ENCODE measurements around the gene ANKS6. TPM values are rescaled to one million over a fixed set of nuclear protein-coding genes. Genes with fewer than 3 reads are reported as not detected.

The ANKS6 gene
- total RNA-seq, 1 donor from 2014 or later: 16.0 TPM

GRCh38 chr9:98726735-98727134 lies 69.6 kb downstream of the ANKS6 start:
- Histone ChIP-seq H3K4me1 (no peaks in the 10 kb centered on the region), H2AFZ (replicated peaks) (no peak overlapping the region), H3K36me3 (no peaks in the 10 kb centered on the region), H3K4me2 (no peak overlapping the region), H3K9me3 (ENCODE audit: low read depth) (no peaks in the 10 kb centered on the region), H4K20me1 (ENCODE audit: low read depth) (no peaks in the 10 kb centered on the region), H3K27ac (no peak overlapping the region), H3K9ac (no peak overlapping the region), H3K27me3 (peaks cover 27% of the 10 kb centered on the region), H3F3A (ENCODE audit: low read depth) (no peaks in the 10 kb centered on the region), H3K79me2 (ENCODE audit: low read depth) (no peaks in the 10 kb centered on the region), H3K4me3 (no peak overlapping the region)
- Mint-ChIP-seq H3K27me3 (ENCODE audit: insufficient read depth, low read depth) (no peaks in the 10 kb centered on the region), H3K9me3 (no peaks in the 10 kb centered on the region), H3K27ac (no peak overlapping the region), H3K36me3 (peaks cover 3% of the 10 kb centered on the region), H3K4me1 (peaks cover 18% of the 10 kb centered on the region), H3K4me3 (no peak overlapping the region)
- no peak for TF ChIP-seq EZH2phosphoT487 (IDR thresholded peaks at IDR 0.05)
- no peak for TF ChIP-seq CTCF (IDR thresholded peaks at IDR 0.05)
- no peak for TF ChIP-seq EZH2 (IDR thresholded peaks at IDR 0.05)
- DNase-seq (ENCODE audit: low spot score): no peak

GRCh38 chr9:98724810-98725530 lies 71.4 kb downstream of the ANKS6 start:
- H4K20me1 ChIP-seq (ENCODE audit: low read depth): no peaks in the 10 kb centered on the region
- no peaks in the 10 kb centered on the region for H3K4me1 ChIP-seq
- peaks cover 27% of the 10 kb centered on the region for H3K27me3 ChIP-seq
- Mint-ChIP-seq H3K4me3 (no peak overlapping the region), H3K27ac (no peak overlapping the region), H3K36me3 (no peaks in the 10 kb centered on the region), H3K9me3 (no peaks in the 10 kb centered on the region), H3K4me1 (peaks cover 15% of the 10 kb centered on the region), H3K27me3 (ENCODE audit: insufficient read depth, low read depth) (no peaks in the 10 kb centered on the region)
- H3K27ac ChIP-seq: no peak overlapping the region
- H2AFZ ChIP-seq (replicated peaks): no peak overlapping the region
- H3K79me2 ChIP-seq (ENCODE audit: low read depth): no peaks in the 10 kb centered on the region
- H3K9ac ChIP-seq: no peak overlapping the region
- H3K36me3 ChIP-seq: no peaks in the 10 kb centered on the region
- H3K4me2 ChIP-seq: no peak overlapping the region
- H3K9me3 ChIP-seq (ENCODE audit: low read depth): no peaks in the 10 kb centered on the region
- DNase-seq (ENCODE audit: low spot score): no peak
- no peak for TF ChIP-seq EZH2 (IDR thresholded peaks at IDR 0.05)
- no peak for TF ChIP-seq CTCF (IDR thresholded peaks at IDR 0.05)
- TF ChIP-seq EZH2phosphoT487 (IDR thresholded peaks at IDR 0.05): no peak
- H3K4me3 ChIP-seq: no peak overlapping the region
- no peaks in the 10 kb centered on the region for H3F3A ChIP-seq (ENCODE audit: low read depth)

- no peak for DNase-seq (ENCODE audit: low spot score)
- Mint-ChIP-seq H3K4me1 (peaks cover 3% of the 10 kb centered on the region), H3K27ac (no peak overlapping the region), H3K9me3 (no peaks in the 10 kb centered on the region), H3K27me3 (ENCODE audit: insufficient read depth, low read depth) (peaks cover 4% of the 10 kb centered on the region), H3K36me3 (no peaks in the 10 kb centered on the region), H3K4me3 (no peak overlapping the region)
- no peak for TF ChIP-seq EZH2 (IDR thresholded peaks at IDR 0.05)
- TF ChIP-seq EZH2phosphoT487 (IDR thresholded peaks at IDR 0.05): no peak
- no peak for TF ChIP-seq CTCF (IDR thresholded peaks at IDR 0.05)
- no peak overlapping the region for H2AFZ ChIP-seq (replicated peaks)
- no peaks in the 10 kb centered on the region for H3F3A ChIP-seq (ENCODE audit: low read depth)
- H3K27me3 ChIP-seq: peaks cover 23% of the 10 kb centered on the region
- H4K20me1 ChIP-seq (ENCODE audit: low read depth): no peaks in the 10 kb centered on the region
- no peak overlapping the region for H3K4me3 ChIP-seq
- H3K79me2 ChIP-seq (ENCODE audit: low read depth): no peaks in the 10 kb centered on the region
- H3K27ac ChIP-seq: no peak overlapping the region
- H3K4me1 ChIP-seq: no peaks in the 10 kb centered on the region
- H3K4me2 ChIP-seq: no peak overlapping the region
- no peak overlapping the region for H3K9ac ChIP-seq
- H3K9me3 ChIP-seq (ENCODE audit: low read depth): no peaks in the 10 kb centered on the region
- H3K36me3 ChIP-seq: no peaks in the 10 kb centered on the region
These were observed 74.7 kb downstream of the ANKS6 start for GRCh38 chr9:98721643-98722042.
